ENCODE data around the gene BTBD1.
A peak's percentile ranks its signal among the peaks of the same experiment; 100 is the strongest.

BTBD1 gene

DNA sequence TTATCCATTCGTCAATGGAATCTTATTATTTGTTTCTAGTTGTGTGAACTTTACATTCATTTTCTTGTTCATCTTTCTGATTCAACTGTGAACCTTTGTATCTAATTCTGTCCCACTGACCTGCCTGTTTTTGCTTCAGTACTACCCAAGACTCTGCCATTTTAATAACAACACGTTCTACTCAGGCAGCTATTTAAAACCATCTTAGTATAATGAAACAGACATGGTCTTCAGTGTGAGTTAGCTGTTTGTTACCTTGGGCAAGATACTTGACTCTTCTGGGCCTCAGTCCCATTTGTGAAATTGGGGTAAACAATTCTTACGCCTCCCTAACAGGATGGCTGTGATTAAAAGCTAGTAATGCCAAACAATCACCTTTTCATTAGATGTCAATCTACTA is 1.6 kb downstream of the BTBD1 start:
- no peak for TF ChIP-seq CTCF (IDR thresholded peaks at IDR 0.05; ENCODE audit: low read depth, low read length)
- H3K4me3 ChIP-seq (ENCODE audit: low read depth, low read length), result peak overlapping the region; percentile 82

DNA sequence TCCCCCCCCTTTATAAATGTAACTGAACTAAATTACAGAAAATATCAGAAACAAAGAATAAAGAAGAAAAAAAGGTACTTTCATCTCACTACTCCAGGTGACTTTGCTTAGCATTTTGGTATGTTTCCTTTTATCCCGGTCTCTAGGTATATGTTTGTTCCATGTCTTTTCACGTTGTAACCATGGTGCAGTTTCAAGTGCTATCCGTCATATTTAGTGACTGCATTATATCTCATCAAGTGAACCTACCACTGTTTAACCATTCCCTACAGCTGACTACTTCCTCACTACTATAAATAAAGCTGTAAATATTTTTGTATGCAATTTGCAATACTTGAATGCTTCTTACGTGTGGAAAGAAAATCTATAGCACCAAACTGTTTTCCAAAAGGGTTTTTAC is 2.2 kb downstream of the BTBD1 start:
- H3K4me3 ChIP-seq (ENCODE audit: low read depth, low read length), result peak overlapping the region; percentile 82
- TF ChIP-seq CTCF (IDR thresholded peaks at IDR 0.05; ENCODE audit: low read depth, low read length), result no peak

- no peak for TF ChIP-seq CTCF (IDR thresholded peaks at IDR 0.05; ENCODE audit: low read depth, low read length)
- no peak overlapping the region for H3K4me3 ChIP-seq (ENCODE audit: low read depth, low read length)
These were observed 3.5 kb downstream of the BTBD1 start for GRCh38 chr15:83063551-83063950.

DNA sequence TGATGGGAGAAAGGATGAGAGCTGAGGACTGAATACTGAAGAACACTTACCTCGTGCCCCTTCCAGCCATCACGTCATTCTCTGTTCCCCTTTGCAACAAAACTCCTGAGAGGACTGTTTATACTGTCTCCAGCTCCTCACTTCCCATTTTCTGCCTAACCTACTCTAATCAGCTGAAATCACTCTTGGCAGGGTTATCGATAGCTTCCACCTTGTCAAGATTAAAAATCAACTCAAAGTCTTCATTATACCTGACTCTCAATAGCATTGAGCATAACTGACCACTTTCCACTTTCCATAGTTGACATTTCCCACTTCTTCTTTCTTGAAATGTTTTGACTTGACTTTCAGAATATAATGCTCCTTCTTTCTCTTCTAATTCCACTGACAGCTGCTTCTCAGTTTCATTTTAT is 4.3 kb downstream of the BTBD1 start:
- H3K4me3 ChIP-seq (ENCODE audit: low read depth, low read length), result no peak overlapping the region
- TF ChIP-seq CTCF (IDR thresholded peaks at IDR 0.05; ENCODE audit: low read depth, low read length), result no peak

- no peak overlapping the region for H3K4me3 ChIP-seq (ENCODE audit: low read depth, low read length)
- no peak for TF ChIP-seq CTCF (IDR thresholded peaks at IDR 0.05; ENCODE audit: low read depth, low read length)
These were observed 5.4 kb downstream of the BTBD1 start for GRCh38 chr15:83061680-83062079.

DNA sequence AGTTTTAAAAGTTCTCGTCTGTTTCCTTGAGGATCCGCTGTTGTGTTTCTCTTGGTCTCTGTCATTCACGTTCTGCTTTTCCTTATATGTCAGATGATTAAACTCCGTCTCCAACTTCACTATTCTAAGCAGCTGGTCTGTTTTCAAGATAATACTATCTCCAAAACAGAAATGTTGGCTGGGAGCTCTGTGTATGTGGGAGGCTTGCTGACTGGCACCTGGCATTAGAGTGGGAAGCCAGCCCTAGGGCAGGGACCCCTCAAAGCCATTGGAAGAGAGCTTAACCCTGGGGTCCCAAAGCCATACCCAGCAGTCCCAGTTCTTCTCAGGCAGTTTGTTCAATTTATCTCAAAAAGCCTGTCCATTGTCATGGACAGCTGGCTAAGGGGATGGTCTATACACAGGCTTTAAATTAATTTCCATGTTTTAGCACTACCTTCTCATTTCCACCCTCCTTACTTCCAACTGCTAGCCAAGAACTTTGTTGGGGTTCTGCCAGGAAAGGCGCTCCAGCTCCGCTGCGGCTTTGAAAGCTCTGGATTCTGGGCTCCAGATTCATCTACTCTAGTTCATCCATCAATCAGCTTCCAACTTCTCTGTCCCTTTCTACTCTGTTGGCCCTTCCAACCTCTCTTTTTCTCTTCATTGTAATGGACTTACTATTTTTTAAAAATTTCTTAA is 9.2 kb downstream of the BTBD1 start:
- H3K4me3 ChIP-seq (ENCODE audit: low read depth, low read length), result no peak overlapping the region
- TF ChIP-seq CTCF (IDR thresholded peaks at IDR 0.05; ENCODE audit: low read depth, low read length), result no peak

DNA sequence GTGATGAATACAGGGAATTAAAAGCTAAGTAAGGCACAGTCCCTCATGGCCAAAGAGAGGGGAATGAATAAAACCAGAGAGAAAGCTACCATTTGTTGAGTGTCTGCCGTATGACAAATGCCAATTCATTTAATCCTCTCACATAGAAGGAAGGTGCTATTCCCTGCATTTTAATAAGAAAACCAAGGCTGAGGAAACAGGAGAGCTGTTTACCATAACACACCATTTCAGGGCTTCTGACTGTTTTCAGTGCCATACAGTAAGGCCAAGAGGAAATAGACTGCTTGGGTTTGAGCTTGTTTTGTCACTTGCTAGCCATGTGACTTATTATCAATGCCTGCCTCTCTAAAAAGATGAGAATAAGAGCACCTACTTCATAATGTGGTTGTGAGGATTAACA is 10.1 kb downstream of the BTBD1 start:
- TF ChIP-seq CTCF (IDR thresholded peaks at IDR 0.05; ENCODE audit: low read depth, low read length), result no peak
- no peak overlapping the region for H3K4me3 ChIP-seq (ENCODE audit: low read depth, low read length)
